D341Med (cell line): ENCODE results near the gene AKR1E2.

Experiments
- DNase-seq: peaks from one replicate; pipeline ENCODE4 v3.0.0; 2012; ENCODE audit warnings: low spot score

AKR1E2 gene

DNA sequence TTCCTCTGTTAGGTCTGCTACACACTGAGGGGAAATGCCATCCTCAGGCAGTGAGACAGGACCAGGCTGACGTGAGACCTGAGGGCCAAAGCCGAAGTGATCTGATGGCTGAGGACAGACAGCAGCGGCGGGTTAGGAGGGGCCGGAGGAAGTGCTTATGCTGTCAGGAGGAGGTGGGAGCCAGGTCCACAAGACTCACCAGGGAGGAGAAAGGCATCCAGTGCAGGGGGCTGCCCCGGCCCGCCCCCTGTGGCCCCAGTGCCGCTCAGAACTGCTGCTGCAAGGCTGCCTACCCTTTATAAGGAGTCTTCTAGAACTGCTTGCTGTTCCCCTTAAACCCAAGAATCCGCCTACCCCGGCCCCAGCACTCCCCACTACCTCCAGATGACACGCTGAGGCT, 19.8 kb downstream of the AKR1E2 start:
- DNase-seq = no peak

DNA sequence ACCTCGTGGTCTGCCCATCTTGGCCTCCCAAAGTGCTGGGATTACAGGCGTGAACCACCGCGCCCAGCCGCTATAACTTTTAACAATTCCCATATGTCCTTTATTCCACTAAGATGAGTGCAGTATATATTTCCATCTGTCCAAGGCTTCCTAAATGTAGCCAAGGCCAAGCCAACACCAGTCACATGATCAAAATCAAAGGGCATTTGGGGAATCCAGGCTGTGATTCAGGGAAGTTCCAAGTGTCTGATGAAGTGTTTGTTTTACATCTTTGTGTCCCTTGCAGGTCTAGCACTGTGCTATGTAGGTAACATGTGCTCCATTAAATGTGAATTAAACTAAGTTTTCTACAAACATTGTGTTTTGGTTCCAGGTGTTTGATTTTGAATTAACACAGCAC, 20.8 kb downstream of the AKR1E2 start:
- no peak for DNase-seq

DNA sequence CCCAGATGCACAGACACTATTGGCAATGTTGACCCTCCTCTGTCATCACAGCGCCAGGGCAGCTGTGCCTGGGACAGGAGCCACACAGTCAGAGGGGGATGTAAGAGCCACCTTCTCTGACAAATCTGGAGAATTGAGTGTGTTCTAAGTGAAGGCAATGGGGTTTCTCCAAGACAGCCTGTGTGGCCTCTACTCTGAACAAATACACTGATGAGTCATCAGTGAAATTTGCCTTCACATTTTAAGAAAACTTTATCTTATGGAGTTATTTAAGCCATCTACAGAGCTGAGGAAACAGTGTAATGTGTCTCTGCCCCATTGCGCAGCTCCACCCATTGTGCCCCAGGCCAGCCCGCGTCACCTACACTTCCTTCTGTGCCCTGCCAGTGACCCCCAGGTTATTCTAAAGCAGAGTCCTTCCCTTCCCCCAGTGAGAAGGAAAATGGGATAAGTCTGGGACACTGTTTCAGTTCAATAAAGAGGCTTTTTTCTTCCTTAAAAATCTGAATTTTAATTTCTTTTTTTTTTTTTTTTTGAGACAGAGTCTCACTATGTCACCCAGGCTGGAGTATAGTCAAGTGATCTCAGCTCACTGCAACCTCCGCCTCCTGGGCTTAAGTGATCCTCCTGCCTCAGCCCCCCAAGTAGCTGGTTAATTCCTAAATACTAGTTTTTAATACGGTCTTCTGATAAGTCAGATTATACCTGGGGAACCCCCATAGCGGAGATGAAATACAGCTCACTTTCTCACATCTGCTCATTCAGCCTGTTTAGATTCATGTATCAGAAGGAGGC, 21.8 kb downstream of the AKR1E2 start:
- DNase-seq = no peak

DNA sequence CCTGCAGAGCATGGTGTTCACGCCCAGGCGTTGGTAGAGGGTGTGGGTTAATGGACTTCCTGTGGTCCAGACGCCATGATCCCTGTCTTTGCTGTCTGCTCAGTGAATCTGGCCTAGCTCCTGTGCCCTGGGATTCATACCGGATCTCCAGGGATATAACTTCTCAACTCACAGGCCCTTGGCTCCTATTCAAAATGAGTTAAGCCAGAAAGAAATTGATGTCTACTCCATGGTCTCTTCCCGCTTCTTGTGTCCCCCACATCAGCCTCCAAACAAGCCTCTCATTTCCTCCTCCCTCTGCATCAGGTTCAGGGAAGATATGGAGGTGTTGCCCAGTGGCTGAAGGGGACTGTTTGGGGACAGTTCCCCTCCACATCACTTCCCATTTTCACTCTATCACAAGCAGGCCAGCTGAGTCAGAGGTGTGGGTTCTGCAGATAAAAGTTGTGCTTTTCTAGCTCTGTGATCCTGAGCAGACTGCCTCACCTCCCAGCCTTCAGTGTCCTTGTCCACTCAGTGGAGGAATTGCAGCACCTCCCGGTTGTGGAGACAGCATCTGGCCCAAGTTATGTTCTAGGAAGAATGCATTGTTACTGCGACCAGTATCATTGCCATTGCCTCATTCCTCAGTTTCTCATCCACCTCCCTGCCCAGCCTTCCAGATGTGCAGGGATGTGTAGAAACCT, 22.5 kb downstream of the AKR1E2 start:
- no peak for DNase-seq

DNA sequence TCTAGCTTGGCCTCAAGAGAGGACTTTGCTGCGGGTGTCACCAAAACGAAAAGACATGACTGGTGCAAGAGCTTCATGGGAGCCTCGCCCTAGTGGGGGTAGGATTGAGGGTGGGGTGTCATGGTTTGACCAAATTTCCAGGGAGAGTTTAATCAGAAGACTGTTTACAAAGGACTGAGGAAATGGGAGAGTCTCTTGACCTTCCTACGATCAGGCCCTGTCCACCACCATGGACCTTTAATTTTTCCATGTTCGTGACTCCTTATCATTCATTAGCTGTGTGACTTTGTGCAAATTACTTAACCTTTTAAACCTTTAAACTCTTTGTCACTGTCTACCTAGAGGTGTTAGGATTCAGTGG, 23.0 kb downstream of the AKR1E2 start:
- DNase-seq = no peak

DNA sequence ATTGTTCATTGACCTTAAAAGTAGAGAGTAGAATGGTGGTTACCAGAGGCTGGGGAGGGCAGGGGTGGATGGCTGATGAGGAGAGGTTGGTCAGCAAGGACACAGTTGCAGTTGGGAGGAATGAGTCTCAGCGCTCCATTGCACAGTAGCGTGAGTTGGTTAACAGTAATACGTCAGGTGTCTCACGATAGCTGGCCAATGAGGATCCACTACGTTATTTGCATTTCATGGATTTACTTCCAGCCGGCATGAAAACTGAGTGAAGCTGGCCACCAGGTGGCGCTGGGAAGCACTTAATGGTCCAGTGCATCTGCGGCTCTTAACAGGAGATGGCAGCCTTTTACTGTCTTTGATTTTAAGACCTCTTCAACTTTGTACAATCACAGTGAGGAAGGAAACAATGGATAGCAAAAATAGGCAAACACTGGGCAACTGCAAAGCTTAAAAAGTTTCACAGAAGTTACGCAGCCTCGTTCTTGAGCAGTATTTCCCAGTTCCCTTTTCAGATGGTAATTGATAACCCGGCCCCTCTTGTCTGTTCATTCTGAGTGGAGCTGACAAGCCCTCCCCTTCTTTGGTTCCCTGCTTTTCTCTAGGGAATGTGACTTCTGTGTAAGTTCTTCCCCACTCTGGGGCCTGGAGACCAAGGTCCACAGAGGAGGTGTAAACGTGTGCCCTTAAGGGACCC, 23.7 kb downstream of the AKR1E2 start:
- peak; percentile 80 for DNase-seq

DNA sequence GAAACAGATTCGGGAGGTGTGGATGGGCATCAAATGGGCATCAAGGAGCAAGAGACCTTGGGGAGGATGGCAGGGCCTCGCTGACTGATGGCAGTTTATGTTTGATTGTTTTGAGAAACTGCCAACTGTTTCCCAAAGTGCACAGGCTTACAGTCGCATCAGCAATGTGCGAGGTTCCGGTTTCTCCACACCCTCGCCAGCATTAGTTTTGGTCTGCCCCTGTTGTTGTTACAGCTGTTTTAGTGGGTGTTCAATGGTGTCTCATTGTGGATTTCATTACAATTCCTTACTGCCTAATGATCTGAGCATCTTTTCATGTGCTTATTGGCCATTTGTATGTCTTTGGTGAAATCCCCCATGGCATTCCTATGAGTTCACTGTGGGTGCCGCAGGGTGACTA, 24.4 kb downstream of the AKR1E2 start:
- no peak for DNase-seq

DNA sequence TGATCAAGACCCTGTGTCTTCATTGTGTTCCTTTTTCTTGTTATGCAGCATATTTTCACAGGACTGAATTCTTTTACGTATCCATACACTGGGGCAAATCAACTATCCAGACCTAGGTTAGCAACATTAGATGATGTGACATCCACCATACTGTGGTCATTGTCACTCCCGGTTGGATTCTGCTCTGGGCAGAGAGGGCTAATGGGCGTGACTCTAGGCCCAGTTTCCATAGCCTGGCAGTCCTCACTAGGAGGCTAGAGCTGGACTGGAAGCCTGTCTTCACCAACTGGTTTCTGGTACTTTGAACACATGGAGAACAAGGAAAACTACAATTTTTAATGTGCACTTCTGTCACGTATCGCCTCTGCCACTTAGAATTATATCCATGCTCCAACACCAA, 25.2 kb downstream of the AKR1E2 start:
- DNase-seq = no peak

DNA sequence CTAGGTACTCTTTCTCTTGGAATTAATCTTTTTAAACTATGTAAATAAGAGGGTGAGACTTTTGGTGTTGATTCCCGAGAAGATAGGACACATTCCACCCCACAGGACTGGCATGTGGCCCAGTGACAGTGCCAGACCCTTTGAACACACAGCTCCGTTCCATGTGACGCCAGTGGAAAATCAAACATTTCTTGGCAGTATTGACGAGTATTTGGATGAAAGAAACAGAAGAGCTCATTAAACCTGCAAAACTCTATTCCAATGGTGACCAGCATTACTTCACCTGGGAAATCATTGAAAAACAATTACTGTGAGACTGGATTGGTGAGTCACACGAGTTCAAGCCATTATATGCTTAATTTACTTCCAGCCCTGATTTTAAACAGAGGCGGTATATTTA, 25.8 kb downstream of the AKR1E2 start:
- DNase-seq = no peak

DNA sequence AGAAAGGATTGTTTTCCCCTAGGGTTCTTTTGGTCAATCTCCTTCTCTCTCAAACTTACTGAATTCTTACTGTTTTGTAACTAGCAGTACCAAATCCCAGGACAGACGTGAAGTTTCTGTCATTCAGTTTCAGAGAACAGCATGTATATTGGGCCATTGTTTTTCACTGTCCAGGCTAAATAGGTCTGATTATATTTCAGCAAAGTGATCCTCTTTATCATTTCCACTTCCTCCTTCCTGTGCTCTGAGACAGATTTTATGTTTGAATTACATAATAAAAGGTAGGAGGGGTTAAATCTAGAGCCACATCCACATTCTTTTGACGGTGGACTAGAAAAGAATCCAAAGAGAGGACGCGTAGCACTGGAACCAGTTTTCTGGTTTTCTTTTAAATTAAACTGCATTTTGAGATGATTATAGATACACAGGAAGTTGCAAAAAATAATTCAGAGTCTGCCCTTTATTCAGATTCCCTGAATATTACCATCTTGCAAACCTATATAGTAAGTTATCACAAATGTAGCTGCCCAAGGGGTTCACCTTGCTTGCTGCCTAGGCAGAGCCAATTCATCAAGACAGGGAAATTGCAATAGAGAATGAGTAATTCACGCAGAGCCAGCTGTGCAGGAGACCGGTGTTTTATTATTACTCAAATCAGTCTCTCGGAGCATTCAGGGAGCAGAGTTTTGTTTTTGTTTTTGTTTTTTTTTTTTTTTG, 40.1 kb downstream of the AKR1E2 start:
- DNase-seq = no peak

DNA sequence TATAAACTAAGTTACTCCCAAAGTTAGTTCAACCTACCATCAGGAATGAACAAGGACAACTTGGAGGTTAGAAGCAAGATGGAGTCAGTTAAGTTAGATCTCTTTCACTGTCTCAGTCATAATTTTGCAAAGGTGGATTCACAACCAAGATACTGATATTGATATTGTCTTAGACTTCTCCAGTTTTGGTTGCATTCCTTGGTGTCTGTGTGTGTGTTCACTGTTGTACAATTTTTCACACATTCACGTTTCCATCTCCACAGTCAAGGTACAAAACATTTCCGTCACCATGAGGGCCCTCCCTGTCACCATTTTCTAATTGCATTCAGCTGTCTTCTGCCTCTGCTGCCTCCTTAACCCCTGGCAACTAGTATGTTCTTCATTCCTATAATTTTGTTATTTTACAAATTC, 41.1 kb downstream of the AKR1E2 start:
- no peak for DNase-seq

DNA sequence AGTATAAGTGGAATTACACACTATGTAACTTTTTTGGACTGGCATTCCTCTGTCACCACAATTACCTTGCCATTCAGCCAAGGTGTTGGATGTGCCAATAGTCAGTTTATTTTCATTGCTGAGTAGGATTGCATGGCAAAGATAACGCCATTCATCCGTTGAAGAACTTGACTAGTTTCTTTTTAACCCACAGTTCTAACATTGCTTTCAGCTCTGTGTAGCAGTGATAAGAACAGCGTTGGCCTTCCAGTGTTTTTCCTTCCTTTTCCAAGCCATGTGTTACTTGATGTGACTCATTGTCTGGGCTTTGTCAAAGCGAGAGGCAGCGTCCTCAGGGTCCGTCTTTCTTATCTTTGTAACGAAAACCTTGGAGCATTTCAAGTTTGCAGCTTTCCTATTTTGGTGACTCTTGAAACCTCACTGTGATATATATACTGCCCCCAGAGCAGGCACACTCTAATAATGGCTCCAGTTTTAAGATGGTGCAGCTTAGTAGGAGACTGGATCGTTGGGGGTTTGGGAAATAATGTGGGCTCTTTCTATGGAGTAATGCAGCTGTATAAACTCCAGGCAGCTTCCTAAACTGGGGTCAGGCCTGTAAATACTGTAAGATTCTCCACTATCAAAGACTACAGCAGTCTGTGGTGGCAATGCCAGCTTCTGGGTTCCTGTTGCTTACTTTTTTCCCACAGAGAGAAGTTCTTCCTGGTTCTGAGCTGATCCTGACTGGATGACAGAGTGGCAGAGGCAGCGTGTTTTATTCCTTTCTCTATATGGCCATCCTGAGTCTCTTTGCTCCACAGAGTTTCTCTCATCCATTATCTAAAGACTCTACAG, 41.7 kb downstream of the AKR1E2 start:
- DNase-seq = no peak

DNA sequence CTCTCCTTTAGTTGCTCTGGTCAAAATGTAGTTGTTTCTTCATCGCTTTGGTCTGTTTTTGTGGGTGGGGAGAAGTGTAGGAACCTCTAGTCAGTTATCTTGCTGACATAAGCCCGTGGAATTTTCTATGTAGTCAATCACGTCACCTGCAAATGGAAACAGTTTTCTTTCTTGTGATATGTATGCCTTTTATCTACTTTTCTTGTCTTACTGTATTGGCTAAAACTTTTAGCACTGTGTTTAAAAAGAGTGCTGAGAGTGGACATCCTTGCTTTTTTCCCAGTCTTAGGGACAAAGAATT, 42.3 kb downstream of the AKR1E2 start:
- no peak for DNase-seq

DNA sequence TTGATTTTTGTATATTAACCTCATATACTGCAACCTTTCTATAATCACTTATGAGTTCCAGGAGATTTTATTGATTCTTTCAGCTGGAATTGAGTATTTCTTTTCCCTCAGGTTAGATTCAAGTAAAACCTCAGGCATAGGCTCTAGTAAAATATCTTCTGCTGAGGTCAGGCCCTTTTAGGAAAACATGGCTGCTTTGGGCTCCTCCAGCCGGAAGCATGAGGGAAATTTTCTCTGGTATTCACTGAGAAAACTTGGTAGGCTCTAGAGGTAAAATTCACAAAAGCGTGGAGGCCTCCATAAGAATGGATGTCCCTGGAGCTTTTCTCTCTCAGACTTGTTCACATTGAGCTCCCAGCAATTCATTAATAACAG, 56.7 kb downstream of the AKR1E2 start:
- DNase-seq = no peak

DNA sequence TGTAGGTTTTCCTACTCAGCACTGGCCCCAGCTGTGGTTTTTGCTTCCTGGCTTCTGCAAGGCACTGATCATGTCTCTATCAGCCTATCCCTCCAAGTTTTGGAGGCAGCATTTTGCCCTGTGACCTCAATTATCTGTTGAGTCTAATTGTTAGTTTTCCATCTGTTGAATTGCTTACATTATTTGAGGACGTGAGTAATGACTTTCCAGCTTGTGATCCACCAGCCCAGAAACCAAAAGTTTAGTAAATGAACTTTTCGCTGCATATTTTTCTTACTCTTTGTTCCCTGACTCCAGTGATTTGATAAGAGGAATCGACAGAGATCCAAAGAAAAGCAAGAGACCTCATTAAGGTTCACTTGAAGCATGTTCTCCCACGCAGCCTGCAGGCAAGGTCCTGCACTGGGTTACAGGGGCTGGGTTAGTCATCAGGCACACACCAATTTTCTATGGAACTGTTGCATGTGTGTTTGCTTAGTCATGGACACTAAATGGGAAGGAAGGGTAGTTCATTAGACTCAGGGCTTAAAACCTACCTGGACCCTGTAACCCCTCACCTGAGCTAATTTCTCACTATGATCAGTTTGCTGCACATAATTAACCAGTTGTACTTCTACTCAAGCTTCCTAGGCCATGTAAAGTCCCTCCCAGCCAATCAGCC, 57.2 kb downstream of the AKR1E2 start:
- DNase-seq = no peak

DNA sequence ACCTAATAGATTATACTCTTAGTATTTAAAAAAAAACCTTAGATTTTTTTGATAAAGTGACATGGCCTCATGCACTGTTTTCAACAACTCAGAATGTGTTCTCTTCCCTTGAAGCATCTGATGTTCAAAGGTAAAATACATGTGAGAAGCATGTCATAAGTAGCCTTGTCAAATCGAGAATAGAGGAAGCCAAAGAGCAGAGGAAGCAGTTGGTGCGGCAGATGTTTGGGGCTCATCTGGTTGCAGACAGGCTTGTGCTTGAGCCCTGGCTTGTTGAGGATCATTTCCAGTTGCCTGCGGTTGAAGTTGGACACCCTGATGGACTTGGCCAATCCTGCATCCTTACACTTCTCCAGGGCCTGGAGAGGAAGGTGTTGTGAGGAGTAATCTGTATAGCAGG, 59.2 kb downstream of the AKR1E2 start:
- DNase-seq = no peak

DNA sequence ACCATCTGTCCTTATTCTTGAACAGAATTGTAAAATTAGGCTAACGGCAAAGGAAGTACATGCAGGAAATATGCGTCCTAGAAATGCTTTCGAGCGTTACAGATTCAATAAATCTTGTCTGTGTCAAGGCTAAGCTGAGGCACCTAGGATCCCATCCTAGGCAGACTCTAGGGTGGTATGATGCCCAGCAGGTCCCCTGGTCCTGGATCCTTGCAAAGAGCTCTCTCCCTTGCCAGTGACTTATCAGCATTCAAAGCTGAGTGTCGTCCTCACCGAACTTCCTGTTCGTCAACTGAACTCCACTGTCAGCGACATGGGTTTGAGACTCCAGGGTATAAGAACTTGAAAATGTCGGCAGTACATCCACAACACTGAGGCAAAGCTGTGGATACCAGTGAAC, 61.5 kb downstream of the AKR1E2 start:
- DNase-seq = no peak

DNA sequence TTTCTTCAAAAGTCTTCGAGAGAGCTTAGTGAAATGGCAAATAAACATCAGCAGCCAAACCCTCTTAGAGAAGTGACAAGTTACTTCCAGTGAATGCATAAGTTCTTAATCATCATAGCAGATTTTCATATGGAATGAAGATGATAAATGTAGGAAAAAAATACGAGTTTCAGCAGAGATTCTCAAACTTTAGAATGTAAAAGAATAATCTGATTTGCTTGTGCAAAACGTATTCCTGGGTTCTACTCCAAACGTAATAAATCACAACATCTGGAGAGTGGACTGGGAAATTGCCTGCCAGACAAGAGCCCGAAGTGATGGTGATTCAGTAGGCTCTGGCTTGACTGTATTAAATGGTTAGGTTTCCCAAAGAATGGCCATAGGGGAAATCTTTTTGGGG, 62.2 kb downstream of the AKR1E2 start:
- DNase-seq = no peak

DNA sequence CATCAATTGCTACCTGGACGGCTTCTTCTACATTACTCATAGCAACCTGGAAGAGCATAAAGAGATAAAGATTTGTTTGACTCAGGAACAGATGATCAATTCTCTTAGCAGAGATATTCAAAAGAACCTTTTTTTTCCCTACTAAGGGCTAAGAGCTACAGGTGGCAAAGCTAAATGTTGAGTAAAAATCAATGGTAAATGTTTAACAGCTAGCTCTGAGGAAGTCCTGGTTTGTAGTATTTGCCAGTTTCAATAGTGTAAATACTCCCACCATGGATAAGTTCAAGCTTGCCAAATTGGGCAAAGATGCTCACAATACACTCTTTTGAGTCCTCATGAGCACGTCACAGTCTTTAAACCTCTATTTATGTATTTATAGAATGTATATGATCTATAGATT, 64.0 kb downstream of the AKR1E2 start:
- DNase-seq = no peak

DNA sequence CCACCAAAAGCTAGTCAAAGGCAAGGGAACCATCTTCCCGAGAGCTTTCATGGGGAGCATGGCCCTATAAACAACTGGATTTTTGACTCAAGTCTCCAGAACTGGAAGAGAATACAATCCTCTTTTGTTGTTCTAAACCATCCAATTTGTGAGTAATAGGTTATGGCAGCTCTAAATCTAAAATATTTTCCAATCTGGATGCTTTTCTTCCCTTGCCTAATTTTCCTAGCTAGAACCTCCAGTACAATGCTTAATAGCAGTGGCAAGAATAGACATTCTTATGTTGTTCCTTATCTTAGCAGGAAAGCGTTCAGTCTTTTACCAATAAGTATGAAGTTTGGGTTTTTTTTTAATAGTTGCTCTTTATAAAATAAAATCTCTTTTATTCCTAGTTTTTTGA, 66.7 kb downstream of the AKR1E2 start:
- DNase-seq = no peak

DNA sequence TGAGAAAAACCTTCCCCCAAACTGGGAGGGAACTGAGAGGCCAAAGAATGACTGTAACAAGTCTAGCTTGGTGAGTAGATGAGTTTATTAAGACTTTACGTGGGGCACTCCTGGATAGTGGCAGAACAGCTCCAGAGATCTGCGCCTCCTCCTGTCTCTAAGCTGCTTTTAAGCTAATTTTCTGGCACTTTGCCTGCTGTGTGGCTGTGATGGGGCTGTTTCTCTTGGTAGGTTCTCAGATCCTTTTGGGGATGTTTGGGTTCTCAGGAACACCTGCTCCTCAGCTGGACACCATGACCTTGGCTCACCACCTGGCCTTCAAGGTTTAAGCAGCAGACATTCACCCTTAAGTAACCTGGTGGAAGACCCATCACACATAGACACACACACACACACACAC, 68.3 kb downstream of the AKR1E2 start:
- no peak for DNase-seq
